NCI-H748 treated with DMSO at 0.1 percent for 48 hours (cell line): ENCODE measurements around the gene ANKRD36B.
"Not testable (repeated sequence)": the region's sequence is repeated elsewhere in the genome, so short reads cannot be mapped to it uniquely, and the experiment has no call there.

Experiments used
- DNase-seq: peaks from one replicate; lab custom pipeline; 2025; lab: John Stamatoyannopoulos, UW

The ANKRD36B gene

DNA sequence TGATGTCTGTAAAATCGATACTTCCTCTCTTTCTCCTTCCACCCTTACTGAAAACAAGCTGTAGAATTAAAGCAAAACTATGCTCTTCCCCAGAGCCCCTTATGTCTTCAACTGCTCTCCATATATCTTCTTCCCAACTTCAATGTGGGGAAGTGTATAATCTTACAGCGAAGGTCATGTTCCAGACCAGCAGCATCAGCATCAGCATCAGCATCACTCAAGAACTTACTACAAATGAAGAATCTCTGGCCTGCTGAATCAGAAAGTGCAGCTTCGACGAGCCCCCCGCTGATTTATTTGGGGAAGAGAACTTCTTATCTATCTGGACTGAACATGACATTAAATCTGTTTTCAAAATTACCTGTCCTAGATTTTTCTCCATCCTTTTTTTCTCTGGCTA lies 40.6 kb downstream of the ANKRD36B start:
- DNase-seq: not testable (repeated sequence)

DNA sequence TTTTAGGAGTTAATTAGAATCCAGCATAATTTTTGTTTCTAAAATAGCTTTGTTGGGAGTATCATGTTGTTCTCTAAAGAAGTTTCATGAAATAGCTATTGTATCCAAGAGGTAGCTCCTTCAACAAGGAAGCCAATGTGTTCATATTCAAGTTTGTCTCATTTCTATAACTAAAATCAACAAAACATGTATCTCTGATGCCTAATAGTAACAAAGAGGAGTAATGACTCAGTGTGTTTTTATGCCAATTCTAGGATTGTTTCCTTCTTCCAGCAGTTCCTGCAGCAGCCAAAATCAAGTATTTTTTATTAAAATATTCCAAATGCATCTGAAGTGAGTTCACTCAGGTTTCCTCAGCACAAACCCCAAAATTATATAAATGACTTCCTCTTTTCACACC lies 41.1 kb downstream of the ANKRD36B start:
- not testable (repeated sequence) for DNase-seq

- no peak for DNase-seq
Observed at GRCh38 chr2:97546711-97547110, 43.0 kb downstream of the ANKRD36B start.

DNA sequence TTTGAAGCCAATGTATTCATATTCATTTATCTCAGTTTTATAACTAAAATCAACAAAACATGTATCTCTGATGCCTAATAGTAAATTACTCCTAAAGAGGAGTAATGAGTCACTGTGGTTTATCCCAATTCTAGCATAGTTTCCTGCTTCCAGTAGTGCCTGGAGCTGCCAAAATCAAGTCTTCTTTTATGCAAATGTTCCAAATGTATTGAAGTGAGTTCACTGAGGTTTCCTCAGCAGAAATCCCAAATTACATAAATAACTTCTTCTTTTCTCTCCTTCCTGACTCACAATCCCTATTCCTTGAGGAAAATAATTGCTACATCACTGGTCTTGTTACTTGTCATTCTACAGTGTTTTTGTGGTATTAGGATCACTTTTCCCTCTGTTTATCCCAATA lies 44.8 kb downstream of the ANKRD36B start:
- not testable (repeated sequence) for DNase-seq

GRCh38 chr2:97525904-97526303 lies 63.8 kb downstream of the ANKRD36B start:
- DNase-seq: not testable (repeated sequence)

- DNase-seq: not testable (repeated sequence)
Observed at GRCh38 chr2:97523816-97524215, 65.9 kb downstream of the ANKRD36B start.

DNA sequence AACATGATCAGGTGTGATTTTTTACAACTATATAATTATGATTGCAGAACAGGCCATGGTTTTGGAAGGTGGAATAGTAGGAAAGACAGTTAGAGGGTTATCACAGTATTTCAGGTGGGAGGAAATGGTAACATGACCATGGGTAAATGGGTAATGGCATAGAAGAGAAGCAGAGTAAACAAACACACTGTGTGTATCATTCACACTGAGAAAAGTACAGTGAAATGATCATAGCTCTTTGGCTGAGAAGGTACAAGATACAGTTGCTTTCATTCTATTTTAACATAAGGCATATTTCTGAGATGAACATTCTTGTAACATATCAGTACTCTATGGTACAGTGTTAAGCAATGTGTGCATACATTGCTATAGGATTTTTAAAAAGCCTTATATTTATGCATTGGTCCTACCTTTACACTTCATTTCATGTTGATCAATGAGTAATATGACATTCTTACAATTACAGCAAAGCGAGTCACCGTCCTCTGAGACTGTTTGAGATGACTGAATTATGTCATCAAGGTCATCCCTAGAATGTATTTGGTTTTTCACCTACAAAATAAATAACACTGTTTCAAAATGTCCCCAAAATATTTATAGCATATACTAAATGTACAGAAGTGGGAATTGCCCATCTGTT lies 66.6 kb downstream of the ANKRD36B start:
- not testable (repeated sequence) for DNase-seq

GRCh38 chr2:97495651-97496050 lies 94.0 kb downstream of the ANKRD36B start:
- not testable (repeated sequence) for DNase-seq

GRCh38 chr2:97490141-97490540 lies 99.5 kb downstream of the ANKRD36B start:
- not testable (repeated sequence) for DNase-seq
